Kidney epithelial cell (primary cell): ENCODE results near the gene GRIP1. TPM values are rescaled to one million over a fixed set of nuclear protein-coding genes. Genes with fewer than 3 reads are reported as not detected.

Experiments used
- DNase-seq: peaks from one replicate; pipeline ENCODE4 v3.0.0-alpha.2; 2010; ENCODE audit warnings: low read depth
- H3K27me3 ChIP-seq: 2 replicates; pipeline ENCODE4 v1.6.0; 2011; ENCODE audit warnings: low read length; ENCODE audit not compliant: control insufficient read depth, insufficient read depth
- H3K36me3 ChIP-seq: 2 replicates; pipeline ENCODE4 v1.5.1; 2011; ENCODE audit warnings: low read length; ENCODE audit not compliant: control insufficient read depth, insufficient read depth
- H3K4me3 ChIP-seq: 2 replicates; pipeline ENCODE4 v1.5.1; 2011; ENCODE audit warnings: low read depth, mild to moderate bottlenecking, control low read depth, low read length
- total RNA-seq: library from RNA; depleted of rRNA; stranded (reverse); fragments of >200 nt; gene quantifications from 2 replicates; pipeline ENCODE4 v1.2.3, GENCODE V29; 2015
- TF ChIP-seq, protein P1 (sequence below): IDR thresholded peaks from 2 replicates; pipeline ENCODE4 v1.5.1; 2011; ENCODE audit warnings: mild to moderate bottlenecking, moderate library complexity, low read length, control low read depth, inconsistent platforms; ENCODE audit not compliant: insufficient read depth, poor library complexity, severe bottlenecking

Gene GRIP1
- total RNA-seq, 1 donor from 2014 or later = 4.2 TPM

DNA sequence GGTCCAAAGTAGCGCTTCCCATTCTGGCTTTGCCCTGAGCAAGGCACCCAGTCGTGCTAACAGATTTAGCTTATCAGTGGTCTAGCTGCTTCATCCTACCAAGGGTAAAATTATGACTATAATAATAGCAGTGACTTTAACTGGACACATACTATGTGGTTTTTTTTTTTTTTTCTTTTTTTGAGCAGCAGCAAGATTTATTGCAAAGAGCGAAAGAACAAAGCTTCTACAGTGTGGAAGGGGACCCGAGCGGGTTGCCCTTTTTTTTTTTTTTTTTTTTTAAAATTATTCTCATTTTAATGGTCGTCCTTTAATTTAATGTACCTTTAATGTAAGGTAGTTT lies 376.1 kb downstream of the GRIP1 start:
- H3K36me3 ChIP-seq = no peaks in the 10 kb centered on the region
- H3K4me3 ChIP-seq = peak overlapping the region; percentile 51
- peaks cover 2% of the 10 kb centered on the region for H3K27me3 ChIP-seq
- DNase-seq = no peak
- TF ChIP-seq, protein P1, sequence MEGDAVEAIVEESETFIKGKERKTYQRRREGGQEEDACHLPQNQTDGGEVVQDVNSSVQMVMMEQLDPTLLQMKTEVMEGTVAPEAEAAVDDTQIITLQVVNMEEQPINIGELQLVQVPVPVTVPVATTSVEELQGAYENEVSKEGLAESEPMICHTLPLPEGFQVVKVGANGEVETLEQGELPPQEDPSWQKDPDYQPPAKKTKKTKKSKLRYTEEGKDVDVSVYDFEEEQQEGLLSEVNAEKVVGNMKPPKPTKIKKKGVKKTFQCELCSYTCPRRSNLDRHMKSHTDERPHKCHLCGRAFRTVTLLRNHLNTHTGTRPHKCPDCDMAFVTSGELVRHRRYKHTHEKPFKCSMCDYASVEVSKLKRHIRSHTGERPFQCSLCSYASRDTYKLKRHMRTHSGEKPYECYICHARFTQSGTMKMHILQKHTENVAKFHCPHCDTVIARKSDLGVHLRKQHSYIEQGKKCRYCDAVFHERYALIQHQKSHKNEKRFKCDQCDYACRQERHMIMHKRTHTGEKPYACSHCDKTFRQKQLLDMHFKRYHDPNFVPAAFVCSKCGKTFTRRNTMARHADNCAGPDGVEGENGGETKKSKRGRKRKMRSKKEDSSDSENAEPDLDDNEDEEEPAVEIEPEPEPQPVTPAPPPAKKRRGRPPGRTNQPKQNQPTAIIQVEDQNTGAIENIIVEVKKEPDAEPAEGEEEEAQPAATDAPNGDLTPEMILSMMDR = no peak

DNA sequence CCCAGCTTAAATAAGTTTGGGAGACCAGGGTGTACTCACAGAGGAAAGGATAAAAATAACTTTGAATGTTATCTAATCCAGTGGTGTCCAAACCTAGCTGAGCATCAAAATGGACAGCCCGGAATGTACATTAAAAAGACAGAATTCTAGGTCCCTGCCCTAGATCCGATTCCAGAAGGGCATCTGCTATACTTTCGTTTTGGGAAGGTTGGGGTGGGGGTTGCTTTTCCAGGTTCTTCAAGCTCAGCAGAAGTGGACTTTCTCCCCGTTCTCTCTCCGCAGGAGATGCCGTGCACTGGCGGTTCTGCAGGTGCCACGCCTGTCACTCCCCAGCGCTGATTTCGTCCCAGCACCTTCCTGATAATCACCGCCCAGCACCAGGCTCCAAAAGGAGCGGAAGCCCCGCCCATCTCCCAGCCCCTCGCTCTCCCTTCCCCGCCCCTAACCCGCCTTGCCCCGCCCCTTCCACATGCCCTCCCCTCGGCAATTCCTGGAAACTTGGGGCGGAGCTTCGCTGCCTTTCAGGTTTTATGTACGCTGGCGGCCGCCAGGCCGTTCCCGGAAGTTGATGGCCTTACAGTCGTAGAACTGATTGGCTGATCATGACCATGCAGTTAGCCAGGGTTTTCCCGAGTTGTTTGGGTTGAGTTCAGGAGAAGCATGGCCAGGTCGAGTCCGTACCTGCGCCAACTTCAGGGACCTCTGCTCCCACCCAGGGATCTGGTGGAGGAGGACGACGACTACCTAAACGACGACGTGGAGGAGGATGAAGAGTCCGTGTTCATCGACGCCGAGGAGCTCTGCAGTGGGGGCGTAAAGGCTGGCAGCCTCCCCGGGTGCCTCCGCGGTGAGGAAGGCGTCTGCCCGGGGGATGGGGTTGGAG lies 376.7 kb downstream of the GRIP1 start, which contains the start of gene HELB:
TSS of gene HELB (plus strand) at position 550 of the 883 bp plus-strand sequence. CDS start at position 661, 111 bp downstream.
- Histone ChIP-seq H3K36me3 (no peaks in the 10 kb centered on the region), H3K27me3 (peaks cover 2% of the 10 kb centered on the region), H3K4me3 (peak within 1 kb of the TSS; percentile 51)
- TF ChIP-seq, protein P1 = no peak
- DNase-seq = peak; percentile 91

DNA sequence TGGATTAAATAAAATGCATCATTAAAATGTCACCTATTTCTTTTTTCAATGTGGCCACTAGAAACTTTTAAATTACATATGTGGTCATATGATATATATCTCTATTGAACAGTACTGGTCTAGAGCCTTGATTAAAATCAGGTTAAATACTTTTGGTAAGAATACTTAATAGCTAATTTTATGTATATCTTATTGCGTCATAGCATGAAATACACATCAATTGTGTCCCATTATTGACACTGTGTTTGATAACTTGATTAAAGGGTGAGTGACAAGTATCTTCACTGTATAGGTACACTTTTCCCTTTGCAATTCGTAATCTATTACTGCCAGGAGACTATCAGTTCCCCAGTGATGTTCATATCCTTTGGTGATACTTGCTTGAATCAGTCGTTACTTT lies 381.0 kb downstream of the GRIP1 start:
- no peak for DNase-seq
- Histone ChIP-seq H3K36me3 (no peaks in the 10 kb centered on the region), H3K4me3 (no peak overlapping the region), H3K27me3 (peaks cover 2% of the 10 kb centered on the region)
- TF ChIP-seq, protein P1 = no peak
